Urinary bladder (tissue), 4 donors: Measurements from ENCODE around the gene CACNA1B. TPM values are rescaled to one million over a fixed set of nuclear protein-coding genes. Genes with fewer than 3 reads are reported as not detected.

Experiments used
- DNase-seq: peaks from one replicate; pipeline ENCODE4 v3.0.0-alpha.2; 2015; ENCODE audit errors: extremely low spot score
- H3K27ac ChIP-seq: one replicate; pipeline ENCODE4 v1.5.1; 2013; ENCODE audit warnings: low read depth, mild to moderate bottlenecking, moderate library complexity
- H3K36me3 ChIP-seq: one replicate; pipeline ENCODE4 v1.6.1; 2013; ENCODE audit warnings: mild to moderate bottlenecking, moderate library complexity; ENCODE audit not compliant: insufficient read depth
- H3K4me1 ChIP-seq: one replicate; pipeline ENCODE4 v1.6.1; 2013; ENCODE audit warnings: mild to moderate bottlenecking, moderate library complexity; ENCODE audit not compliant: insufficient read depth
- H3K4me3 ChIP-seq: one replicate; pipeline ENCODE4 v1.5.1; 2013; ENCODE audit warnings: low read depth, low read length
- WGBS: extraction: QIAGEN DNeasy Blood & Tissue Kit; methylation state at CpG from one replicate; pipeline ENCODE4 v1.1.7; 2013; 5-methylcytosine and 5-hydroxymethylcytosine counted together
- polyA plus RNA-seq: library from polyadenylated mRNA; stranded (reverse); fragments of 200-250 nt; gene quantifications from one replicate; pipeline ENCODE4 v1.2.3, GENCODE V29; 2013
- total RNA-seq: library from RNA; depleted of rRNA; stranded (reverse); fragments of >200 nt; gene quantifications from one replicate; pipeline ENCODE4 v1.2.3, GENCODE V29; 2014
- donor health status: healthy with polysubstance abuse.
- donor health status: healthy.

Gene CACNA1B
- total and polyA plus RNA-seq, 2 donors: 0.14 to 0.63 TPM

DNA sequence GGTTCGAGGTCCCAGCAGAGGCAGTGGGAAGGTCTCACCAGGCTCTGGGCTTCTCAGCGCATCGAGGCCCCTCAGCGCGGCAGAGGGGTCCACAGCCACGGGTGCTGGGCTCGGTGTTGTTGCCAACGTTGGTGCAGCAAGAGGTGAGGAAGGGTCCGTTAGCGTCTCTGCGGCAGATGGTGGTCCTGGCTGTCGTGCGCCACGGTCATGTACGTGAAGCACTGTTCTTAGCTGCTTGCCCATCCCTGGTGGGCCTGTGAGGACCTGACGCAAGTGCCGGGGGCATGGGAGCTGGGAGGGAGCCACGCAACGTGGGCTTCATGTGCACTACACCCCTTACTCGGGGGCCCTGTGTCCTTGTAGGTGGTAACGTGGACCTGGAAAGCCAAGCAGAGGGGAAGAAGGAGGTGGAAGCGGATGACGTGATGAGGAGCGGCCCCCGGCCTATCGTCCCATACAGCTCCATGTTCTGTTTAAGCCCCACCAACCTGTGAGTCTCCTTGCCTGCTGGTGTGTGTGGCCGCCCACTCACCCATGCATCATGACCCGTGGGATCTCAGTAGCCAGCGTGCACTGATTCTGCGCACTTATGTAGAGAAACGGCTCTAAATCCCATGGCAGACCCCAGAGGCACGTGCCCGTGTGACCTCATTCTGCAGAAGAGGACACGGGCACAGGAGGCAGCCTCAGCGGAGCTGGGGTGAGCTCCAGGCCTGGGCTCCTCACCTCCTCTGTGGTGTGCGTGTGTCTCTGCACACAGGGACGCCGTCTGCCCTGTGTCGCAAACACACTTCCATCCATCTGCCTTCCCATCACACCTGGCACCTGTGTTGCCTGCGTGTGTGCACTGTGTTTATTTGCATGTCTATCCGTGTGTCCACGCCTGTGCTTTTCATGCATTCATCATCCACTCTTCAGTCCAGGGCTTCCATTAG is 166.1 kb downstream of the CACNA1B start:
- Histone ChIP-seq H3K36me3 (no peaks in the 10 kb centered on the region), H3K4me1 (no peaks in the 10 kb centered on the region), H3K4me3 (no peak overlapping the region), H3K27ac (no peak overlapping the region)
- DNase-seq: no peak
- WGBS: 92% methylated on average over 42 of the region's 42 CpGs

DNA sequence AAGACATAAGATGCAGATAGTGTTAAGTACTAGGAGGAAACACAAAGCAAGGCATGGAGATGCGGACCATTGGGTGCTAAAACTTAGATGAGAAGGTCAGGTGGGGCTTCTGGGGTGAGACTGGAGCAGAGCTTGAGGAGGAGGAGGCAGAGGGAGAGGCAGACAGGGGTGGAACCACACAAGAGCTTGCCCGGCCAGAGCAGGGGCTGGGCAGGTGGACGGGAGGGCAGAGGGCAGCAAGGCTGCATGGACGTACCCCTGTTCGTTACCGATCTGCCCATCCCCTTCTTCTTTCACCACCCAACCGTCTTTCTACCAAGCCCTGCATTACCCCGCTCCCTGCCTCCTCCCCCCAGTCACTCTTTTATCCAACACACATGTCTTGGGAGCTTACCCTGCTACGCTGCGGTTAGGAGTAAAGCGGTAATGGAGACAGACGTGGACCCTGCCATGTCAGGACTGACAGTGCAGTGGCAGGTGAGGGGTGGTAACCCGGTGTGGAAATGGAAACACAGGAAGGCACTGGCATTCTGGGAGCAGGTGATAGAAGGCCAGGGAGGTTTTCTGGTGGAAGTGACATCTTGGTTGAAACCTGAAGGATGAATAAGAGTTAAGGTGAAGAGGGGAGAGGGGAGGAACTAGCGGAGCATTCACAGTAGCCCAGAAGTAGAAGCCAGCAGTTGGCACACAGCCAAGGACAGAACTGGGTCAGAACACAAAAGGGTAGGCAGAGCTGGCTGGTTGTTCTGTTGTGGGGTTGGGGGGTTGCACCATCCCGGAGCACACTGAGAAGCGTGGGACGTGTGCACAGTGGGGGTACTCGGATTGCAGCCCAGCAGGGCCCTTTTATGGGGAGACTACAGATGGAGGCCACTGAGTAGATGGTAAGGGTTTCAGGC is 167.2 kb downstream of the CACNA1B start:
- Histone ChIP-seq H3K4me1 (no peaks in the 10 kb centered on the region), H3K27ac (no peak overlapping the region), H3K36me3 (no peaks in the 10 kb centered on the region), H3K4me3 (no peak overlapping the region)
- no peak for DNase-seq
- 76% methylated on average over 18 of the region's 18 CpGs for WGBS

- H3K36me3 ChIP-seq: no peaks in the 10 kb centered on the region
- H3K27ac ChIP-seq: no peak overlapping the region
- 75% methylated on average over 28 of the region's 28 CpGs for WGBS
- no peaks in the 10 kb centered on the region for H3K4me1 ChIP-seq
- no peak overlapping the region for H3K4me3 ChIP-seq
- DNase-seq: no peak
Observed at GRCh38 chr9:138045541-138046490, 168.2 kb downstream of the CACNA1B start.

GRCh38 chr9:138046641-138047301 is 169.2 kb downstream of the CACNA1B start:
- DNase-seq: no peak
- 83% methylated on average over 29 of the region's 29 CpGs for WGBS
- Histone ChIP-seq H3K27ac (no peak overlapping the region), H3K4me1 (no peaks in the 10 kb centered on the region), H3K36me3 (no peaks in the 10 kb centered on the region), H3K4me3 (no peak overlapping the region)

DNA sequence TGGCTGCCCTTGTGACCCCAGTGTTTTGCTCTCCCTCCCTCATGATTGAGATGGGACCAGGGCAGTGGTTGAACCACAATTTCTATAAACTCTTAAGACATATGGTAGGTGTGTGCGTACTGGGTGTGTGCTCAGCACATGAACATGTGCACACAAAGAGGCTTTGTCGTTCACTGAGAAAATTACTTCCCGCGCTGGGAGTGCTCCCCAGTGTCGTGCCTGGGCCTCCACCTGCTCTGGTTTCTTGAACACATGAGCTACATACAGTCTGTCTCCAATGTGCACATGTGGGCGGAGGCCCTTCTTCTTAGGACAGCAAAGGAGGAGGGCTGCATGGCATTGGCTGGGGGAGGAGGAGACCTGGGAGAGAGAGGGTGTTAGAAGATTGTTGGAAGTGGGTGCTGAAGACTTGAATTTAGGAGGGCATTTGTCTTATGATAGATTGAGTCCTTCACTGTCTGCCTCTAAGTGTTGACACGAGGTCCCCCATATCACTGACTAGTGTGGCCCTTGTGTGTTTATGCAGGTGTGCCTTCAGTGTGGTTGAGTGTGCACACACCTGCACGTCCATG is 170.0 kb downstream of the CACNA1B start:
- no peak overlapping the region for H3K27ac ChIP-seq
- no peaks in the 10 kb centered on the region for H3K36me3 ChIP-seq
- no peak overlapping the region for H3K4me3 ChIP-seq
- no peaks in the 10 kb centered on the region for H3K4me1 ChIP-seq
- 86% methylated on average over 8 of the region's 8 CpGs for WGBS
- no peak for DNase-seq

DNA sequence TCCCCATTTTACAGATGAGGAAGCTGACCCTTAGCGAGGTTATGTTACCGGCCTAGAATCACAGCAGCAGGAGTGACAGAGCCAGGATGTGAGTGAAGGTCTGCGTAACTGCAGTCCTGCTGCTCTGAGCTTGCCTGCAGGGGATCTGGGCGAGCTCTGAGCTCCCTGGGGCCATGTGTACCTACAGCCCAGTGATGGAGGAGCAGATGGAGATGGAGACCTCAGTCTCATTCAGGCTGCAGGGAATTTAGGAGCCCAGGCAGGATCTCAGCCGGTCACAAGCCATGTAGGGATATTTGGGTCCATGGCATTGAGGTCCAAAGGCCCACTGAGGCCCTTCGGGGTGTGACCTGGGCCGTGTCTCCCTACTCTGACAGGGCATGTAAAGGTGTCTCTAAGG is 170.6 kb downstream of the CACNA1B start:
- H3K4me1 ChIP-seq: no peaks in the 10 kb centered on the region
- 88% methylated on average over 7 of the region's 7 CpGs for WGBS
- DNase-seq: no peak

GRCh38 chr9:138049085-138049778 is 171.7 kb downstream of the CACNA1B start:
- WGBS: 85% methylated on average over 21 of the region's 21 CpGs
- DNase-seq: no peak
- no peaks in the 10 kb centered on the region for H3K36me3 ChIP-seq
- H3K27ac ChIP-seq: no peak overlapping the region
- H3K4me3 ChIP-seq: no peak overlapping the region
- H3K4me1 ChIP-seq: no peaks in the 10 kb centered on the region

More for the DNA sequence above, 170.6 kb downstream of the CACNA1B start:
- H3K4me3 ChIP-seq: no peak overlapping the region
- no peak overlapping the region for H3K27ac ChIP-seq
- no peaks in the 10 kb centered on the region for H3K36me3 ChIP-seq

DNA sequence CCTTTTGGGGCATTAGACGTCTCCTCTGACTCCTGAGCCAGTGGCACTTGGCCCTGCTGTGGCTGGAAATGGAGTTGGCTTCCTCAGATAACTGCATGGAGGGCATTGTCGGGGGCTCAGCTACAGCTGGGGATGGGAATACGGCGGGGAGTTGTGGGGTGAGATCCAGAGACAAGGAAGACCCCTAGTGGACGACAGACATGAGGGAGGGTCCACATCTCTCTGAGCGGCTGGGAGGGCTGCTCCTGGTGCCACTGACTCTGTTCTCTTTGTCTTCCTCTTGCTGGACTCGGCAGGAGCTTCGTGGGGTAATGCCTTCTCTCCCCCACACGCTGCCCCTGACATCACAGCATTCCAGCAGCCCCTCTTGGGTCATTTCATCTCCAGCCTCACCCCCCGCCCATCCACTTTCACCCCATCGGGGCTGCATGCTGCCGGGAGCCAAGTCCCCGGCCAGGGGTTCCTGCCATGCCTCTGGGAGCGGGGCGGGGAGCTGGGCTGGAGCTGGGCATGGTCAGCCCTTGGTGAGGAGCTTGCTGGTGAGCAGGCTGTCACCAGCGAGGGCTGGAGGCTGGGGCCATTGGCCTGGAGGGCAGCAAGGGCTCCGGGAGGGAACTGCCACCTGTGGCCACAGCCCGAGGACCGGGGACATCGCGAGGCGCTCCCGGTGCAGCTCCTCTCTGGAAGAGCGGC is 172.3 kb downstream of the CACNA1B start:
- DNase-seq: no peak
- no peaks in the 10 kb centered on the region for H3K36me3 ChIP-seq
- WGBS: 59% methylated on average over 24 of the region's 24 CpGs
- H3K27ac ChIP-seq: no peak overlapping the region
- no peak overlapping the region for H3K4me3 ChIP-seq
- no peaks in the 10 kb centered on the region for H3K4me1 ChIP-seq

- Histone ChIP-seq H3K27ac (no peak overlapping the region), H3K4me3 (no peak overlapping the region), H3K36me3 (no peaks in the 10 kb centered on the region), H3K4me1 (no peaks in the 10 kb centered on the region)
- no peak for DNase-seq
- WGBS: 66% methylated on average over 13 of the region's 13 CpGs
Observed at GRCh38 chr9:138050472-138051330, 173.1 kb downstream of the CACNA1B start.

GRCh38 chr9:138051586-138052321 is 174.2 kb downstream of the CACNA1B start:
- no peak for DNase-seq
- WGBS: 79% methylated on average over 15 of the region's 15 CpGs
- Histone ChIP-seq H3K36me3 (no peaks in the 10 kb centered on the region), H3K4me1 (no peaks in the 10 kb centered on the region), H3K4me3 (no peak overlapping the region), H3K27ac (no peak overlapping the region)
